GM18517 (cell line): Measurements from ENCODE around the gene HOMER3.
"Not testable (repeated sequence)": the region's sequence is repeated elsewhere in the genome, so short reads cannot be mapped to it uniquely, and the experiment has no call there.

Source experiments
- ATAC-seq: cut with Tn5 transposase; IDR thresholded peaks from one replicate; pipeline ENCODE4 v1.9.1; 2021; ENCODE audit warnings: mild to moderate bottlenecking, moderate library complexity; ENCODE audit not compliant: unreplicated experiment

HOMER3 gene

GRCh38 chr19:18928018-18928805 lies 12.8 kb downstream of the HOMER3 start:
- ATAC-seq, result no peak

- no peak for ATAC-seq
Measured at GRCh38 chr19:18924684-18925213, 16.3 kb downstream of the HOMER3 start.

- no peak for ATAC-seq
Measured at GRCh38 chr19:18922228-18922985, 18.6 kb downstream of the HOMER3 start.

GRCh38 chr19:18921593-18921992 lies 19.4 kb downstream of the HOMER3 start:
- ATAC-seq, result no peak

GRCh38 chr19:18920400-18920799 lies 20.6 kb downstream of the HOMER3 start:
- ATAC-seq, result no peak

- ATAC-seq, result no peak
Measured at GRCh38 chr19:18919900-18920214, 21.2 kb downstream of the HOMER3 start.

GRCh38 chr19:18919086-18919899 lies 21.7 kb downstream of the HOMER3 start, which contains the start of the genes COPE and DDX49:
Gene COPE, minus strand, starts transcription at chr19:18919387. Its CDS starts 39 bp downstream, at chr19:18919348.
Gene DDX49, plus strand, starts transcription at chr19:18919715. Its CDS starts 27 bp downstream, at chr19:18919742.
- ATAC-seq, result peak; percentile 96

- ATAC-seq, result not testable (repeated sequence)
Measured at GRCh38 chr19:18917593-18917992, 23.4 kb downstream of the HOMER3 start.

- no peak for ATAC-seq
Measured at GRCh38 chr19:18915639-18916038, 25.4 kb downstream of the HOMER3 start.

GRCh38 chr19:18913466-18913865 lies 27.6 kb downstream of the HOMER3 start:
- no peak for ATAC-seq

- ATAC-seq, result no peak
Measured at GRCh38 chr19:18912933-18913332, 28.1 kb downstream of the HOMER3 start.

GRCh38 chr19:18910801-18911436 lies 30.1 kb downstream of the HOMER3 start:
- no peak for ATAC-seq

GRCh38 chr19:18910010-18910409 lies 31.0 kb downstream of the HOMER3 start:
- no peak for ATAC-seq

GRCh38 chr19:18908917-18909619 lies 31.9 kb downstream of the HOMER3 start:
- no peak for ATAC-seq

- ATAC-seq, result no peak
Measured at GRCh38 chr19:18906605-18907519, 34.2 kb downstream of the HOMER3 start.

- no peak for ATAC-seq
Measured at GRCh38 chr19:18905513-18906236, 35.3 kb downstream of the HOMER3 start.

GRCh38 chr19:18905058-18905456 lies 36.0 kb downstream of the HOMER3 start:
- ATAC-seq, result no peak

- no peak for ATAC-seq
Measured at GRCh38 chr19:18904334-18905057, 36.5 kb downstream of the HOMER3 start.
